HG02852 (cell line): ENCODE data around the gene POLR1E.
"Not testable (repeated sequence)": the region's sequence is repeated elsewhere in the genome, so short reads cannot be mapped to it uniquely, and the experiment has no call there.

Experiments used
- ATAC-seq: cut with Tn5 transposase; IDR thresholded peaks from one replicate; pipeline ENCODE4 v1.9.1; 2021; ENCODE audit warnings: mild to moderate bottlenecking, moderate library complexity; ENCODE audit not compliant: unreplicated experiment

The POLR1E gene

DNA sequence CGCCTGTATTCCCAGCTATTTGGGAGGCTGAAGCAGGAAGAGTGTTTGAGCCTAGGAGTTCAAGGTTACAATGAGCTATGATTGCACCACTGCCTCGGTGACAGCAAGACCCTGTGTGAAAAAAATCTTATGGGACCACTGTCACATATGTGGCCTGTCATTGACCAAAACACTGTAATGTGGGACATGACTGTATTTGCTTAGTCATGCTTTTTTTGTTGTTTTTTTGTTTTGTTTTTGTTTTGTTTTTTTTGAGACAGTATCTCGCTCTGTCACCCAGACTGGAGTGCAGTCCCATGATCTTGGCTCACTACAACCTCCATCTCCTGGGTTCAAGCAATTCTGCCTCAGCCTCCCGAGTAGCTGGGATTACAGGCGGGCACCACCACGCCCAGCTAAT lies 13.5 kb downstream of the POLR1E start:
- no peak for ATAC-seq

DNA sequence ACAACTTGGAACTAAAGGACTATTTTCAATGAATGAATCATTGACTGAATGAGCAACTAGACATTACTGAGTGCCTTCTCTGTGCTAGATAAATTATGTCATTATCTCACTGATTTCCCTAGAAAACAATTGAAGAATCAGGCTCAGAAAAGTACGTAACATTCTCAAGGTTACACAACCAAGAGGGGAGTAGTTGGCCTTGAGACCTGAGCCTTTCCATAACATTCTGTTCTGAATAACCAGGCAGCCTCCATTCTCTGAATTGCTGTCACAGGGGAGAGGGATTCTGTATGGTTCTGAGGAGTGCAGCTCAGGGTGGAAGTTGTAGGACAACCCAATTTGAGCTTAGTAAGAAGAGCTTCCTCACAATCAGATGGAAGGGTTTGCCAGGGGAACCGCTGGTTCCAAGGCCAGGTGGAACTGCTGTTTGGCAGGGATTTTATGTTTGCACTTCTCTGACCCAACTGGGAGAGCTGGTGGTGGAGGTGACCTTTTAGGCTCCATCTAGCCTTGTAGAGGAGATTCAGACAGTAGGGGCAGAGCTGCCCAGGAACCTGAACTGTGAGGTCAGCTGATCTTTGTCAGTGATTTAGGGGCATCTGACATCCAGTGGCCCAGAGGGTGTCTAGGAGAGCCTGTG lies 16.3 kb downstream of the POLR1E start:
- ATAC-seq = no peak

DNA sequence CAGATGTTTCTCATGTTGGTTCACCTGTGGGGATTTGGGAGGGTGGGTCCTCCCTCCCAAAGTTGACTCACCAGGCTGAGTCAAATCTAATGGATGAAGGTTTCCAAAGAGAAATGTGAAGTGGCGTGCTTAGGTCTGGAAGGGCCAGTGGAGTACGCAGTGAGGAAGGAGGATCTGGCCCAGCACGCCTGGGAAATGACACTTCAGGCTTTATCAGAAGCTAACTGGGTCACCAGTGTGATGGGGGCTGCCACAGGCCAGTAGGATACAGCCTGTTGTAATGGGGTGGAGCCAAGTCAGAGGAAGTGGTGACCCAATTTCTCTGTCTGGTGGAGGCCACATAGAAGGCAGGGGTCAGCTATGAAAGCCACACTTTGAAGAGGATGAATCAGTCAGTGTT lies 18.0 kb downstream of the POLR1E start:
- ATAC-seq = no peak

DNA sequence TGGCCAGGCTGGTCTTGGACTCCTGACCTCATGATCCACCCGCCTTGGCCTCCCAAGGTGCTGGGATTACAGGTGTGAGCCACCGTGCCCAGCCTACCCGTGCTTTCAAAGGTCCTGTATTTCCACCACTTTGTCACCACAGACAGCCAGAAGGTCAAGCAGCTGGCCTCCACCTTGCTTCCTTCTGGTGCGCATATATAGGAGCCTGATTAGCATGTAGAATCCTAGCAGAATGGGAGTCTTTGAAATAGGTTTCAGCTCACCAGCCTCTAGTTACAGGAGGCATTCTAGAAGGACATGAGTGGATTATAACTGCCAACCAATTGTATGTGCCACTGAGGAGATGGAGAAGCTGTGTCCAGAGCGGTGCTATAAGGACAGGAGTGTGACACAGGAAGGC lies 18.9 kb downstream of the POLR1E start:
- no peak for ATAC-seq

DNA sequence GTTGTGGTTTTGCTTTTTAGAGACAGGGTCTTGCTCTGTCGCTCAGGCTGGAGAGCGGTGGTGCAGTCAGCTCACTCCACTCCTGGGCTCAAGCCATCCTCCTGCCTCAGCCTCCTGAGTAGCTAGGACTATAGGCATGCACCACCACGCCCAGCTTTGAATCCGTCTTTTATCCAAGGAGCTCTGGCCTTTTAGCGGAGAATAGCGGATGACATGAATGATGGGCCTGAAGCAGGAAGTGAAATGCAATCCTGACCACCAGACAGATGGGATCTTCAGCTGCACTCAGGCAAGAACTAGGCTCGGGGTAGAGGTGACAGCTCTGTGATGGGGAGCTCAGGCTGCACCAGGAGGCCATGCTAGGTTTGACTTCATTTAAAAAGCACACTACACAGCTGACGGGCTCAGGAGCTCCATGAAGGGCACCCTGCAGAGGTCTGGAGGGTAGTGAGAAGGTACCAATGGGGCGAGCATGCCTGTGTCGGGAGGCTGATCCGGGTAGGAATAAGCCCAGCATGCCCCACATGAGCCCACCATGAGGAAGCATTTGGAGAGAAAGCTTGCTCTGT lies 21.9 kb downstream of the POLR1E start:
- no peak for ATAC-seq

DNA sequence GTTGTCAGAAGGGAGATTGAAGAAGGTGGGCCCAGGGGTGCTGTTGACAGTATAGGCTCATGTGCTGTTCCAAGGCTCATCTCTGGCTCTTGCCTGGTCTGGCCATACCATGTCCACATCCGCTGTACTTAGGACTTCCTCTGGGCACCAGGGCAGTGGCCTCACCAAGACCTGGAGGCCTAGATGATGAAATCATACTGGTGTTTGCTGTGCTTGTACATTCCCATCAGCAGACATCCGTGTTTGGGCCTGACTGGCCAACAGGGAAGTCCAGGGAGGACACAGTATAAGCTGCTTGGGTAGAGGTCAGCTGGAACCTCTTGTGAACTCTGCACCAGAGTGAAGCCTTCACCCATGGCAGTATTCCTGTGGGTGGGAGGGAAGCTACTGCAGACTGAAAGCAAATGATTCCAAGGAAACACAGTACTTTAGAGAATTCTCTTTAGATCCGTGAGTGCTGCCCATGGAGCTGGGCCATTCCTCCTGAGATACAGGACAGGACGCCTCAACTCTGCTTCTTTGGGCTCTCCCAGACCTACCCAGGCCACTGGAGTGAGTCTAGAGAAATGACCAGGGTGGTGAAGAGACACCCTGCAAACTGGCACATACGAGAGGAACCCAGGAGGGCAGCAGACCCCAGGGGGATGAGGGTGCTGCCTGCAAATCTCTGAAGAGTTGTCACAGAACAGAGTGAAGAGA lies 22.5 kb downstream of the POLR1E start:
- no peak for ATAC-seq

DNA sequence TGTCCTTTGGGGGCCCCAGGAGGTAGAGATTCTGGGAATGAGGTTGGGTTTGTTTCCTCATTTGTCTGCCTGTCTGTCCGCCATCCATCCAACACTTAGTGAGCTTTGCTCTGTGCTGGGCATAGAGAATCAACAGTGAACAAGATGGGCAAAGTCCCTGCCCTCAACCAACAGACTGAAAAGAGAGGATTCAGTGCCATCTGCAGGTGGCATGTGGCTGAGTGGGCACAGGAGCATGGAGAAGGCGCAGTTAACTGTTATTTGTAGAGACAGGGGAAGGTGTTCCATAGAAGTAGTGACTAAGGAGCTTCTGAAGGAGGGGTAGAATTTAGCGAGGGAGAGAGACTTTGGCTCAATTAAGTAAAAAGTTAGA lies 23.1 kb downstream of the POLR1E start:
- ATAC-seq = no peak

DNA sequence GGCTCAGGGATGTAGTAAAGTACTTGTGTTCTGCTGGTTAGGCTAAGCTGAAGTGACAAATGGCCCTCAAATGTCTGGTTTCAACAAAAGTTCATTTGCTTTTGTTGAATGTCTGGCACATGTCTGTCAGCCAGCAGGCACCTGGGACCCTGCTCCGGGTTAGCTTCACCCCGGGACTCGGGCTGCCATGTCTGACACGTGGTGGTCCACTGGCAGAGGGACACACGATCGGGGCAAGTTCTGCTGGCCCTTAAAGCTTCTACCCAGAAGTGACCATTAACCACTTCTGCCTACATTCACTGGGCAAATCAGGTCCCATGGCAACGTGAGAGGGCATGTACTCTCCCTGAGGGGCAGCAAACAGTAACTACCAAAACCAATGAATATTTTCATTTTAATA lies 23.8 kb downstream of the POLR1E start:
- ATAC-seq = no peak

DNA sequence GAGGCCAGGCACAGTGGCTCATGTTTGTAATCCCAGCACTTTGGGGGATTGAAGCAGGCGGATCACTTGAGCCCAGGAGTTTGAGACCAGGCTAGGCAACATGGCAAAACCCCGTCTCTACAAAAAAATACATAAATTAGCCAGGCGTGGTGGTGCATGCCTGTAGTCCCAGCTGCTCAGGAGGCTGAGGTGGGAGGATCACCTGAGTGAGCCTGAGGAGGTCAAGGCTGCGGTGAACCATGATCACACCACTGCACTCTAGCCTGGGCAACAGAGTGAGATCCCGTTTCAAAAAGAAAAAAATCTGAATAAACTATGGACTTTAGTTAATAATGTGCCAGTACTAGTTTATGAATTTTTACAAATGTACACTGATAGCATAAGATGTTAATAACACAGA lies 24.3 kb downstream of the POLR1E start:
- ATAC-seq = not testable (repeated sequence)

DNA sequence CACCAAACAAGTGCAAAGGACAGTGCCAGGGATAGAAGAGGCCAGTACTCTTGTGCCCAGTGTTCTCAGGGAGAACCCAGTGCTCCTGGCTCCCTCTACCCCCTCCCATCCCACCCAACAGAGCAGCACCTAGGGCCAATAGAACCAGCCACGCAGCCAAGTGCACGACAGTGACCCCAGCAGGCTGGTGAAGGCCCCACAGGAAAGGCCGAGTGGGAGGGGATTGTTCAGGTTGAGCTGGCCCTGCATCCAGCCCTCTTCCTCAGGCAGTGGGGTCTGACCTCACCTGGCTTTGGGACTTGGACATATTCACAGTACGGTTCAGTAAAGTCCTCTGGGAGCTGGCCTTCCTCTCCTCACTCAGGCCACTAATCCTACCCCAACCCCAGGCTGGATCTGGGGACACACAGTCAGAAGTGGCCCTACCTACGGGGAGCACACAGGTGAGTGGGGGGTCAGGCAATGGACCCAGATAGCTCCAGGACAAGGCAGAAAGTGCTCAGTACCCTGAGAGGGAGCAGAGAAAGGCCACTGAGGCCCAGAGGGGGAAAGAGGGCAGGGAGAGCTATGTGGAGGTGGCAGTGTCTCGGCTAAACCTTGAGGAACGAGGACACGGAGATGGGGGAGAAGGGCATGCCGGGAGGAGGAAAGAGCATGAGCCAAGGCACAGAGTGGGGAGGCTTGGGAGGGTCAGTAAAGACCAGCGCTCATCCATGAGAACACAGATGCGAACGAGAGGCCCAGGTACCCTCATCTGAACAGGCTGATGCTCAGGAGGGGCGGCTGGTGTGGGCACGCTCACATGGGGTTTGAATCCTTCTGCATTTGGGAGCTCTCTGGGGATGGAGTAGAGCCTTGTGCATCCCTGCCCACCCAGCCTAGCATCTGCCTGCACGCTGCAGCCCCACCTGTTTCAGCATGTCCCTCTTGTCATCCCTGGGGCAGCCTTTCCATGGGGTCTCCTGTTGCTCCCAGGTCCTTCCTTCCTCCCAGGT lies 25.6 kb downstream of the POLR1E start:
- no peak for ATAC-seq

DNA sequence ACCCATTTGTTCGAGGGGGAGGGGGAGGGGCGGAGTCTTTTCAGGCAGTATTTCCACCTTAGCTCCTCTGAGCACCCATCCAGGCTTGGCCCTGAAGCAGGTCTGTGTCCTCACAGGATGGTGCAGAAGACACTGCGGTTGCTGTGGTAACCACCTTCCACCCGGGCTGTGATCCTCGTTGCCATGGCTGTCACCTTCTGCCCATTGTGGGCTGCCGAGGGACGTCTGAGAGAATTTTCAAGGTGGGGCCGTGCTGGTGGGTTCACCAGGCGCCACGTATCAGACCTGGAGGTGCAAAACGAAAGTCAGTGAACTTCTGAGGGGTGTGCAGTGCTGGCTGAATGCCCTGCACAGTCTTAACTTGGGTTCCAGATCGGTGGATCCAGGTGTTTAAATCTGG lies 26.7 kb downstream of the POLR1E start:
- no peak for ATAC-seq

DNA sequence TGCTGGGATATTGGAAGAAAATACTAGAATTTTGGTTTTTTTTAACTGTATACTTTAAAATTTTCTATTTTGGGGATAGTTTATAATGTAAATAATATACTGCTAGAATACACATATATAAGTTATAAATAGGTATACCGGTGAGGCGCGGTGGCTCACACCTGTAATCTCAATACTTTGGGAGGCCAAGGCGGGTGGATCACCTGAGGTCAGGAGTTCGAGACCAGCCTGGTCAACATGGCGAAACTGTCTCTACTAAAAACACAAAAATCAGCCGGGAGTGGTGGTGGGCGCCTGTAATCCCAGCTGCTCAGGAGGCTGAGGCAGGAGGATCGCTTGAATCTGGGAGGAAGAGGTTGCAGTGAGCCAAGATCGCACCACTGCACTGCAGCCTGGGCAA lies 28.7 kb downstream of the POLR1E start:
- ATAC-seq = not testable (repeated sequence)

DNA sequence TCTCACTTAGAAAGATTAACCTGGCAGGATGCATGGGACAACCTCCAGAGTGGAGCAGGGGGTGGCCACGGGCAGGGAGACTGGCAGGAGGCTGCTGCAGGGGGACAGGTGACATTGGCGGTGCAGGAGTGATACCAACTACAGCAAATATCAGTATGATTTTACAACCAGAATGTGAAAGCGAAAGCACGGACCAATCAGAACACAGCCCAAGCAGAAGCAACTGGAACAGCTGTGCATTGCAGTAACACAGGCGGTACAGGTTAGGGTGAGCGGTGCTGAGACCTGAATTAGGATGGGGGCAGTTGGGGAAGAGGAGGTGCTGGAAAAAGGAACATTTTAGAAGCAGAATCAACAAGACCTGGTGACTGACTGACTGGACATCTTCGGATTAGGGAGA lies 29.3 kb downstream of the POLR1E start:
- ATAC-seq = no peak

DNA sequence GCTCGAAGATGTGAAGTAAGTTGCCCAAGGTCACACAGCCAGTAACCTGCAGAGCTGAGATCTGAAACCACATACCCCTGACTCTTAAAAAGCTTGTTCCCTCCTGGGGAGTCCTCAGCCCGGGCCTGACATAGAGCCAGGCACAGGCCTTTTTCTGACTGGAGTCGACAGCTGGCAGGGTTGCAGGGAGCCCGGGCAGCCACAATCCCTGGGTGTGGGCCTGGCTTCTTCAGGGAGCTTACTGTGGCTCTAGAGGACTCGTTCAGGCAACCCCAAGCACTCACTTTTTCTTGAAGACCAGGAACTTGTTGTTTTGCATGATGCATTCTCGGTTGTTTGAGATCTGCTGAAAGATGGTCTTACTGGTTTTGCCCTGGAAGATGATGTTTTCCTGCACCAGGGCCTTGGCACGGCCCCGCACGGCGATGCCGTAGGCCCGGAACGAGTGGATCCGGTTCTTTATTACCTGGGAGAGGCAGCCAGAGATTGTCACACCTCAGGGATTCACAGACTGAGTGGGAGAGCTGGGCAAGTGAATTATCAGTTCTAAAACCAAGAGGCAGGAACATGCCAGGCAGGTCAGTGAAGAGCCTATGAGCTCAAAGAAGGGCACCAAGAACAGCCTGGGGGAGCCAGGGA lies 30.0 kb downstream of the POLR1E start:
- no peak for ATAC-seq

DNA sequence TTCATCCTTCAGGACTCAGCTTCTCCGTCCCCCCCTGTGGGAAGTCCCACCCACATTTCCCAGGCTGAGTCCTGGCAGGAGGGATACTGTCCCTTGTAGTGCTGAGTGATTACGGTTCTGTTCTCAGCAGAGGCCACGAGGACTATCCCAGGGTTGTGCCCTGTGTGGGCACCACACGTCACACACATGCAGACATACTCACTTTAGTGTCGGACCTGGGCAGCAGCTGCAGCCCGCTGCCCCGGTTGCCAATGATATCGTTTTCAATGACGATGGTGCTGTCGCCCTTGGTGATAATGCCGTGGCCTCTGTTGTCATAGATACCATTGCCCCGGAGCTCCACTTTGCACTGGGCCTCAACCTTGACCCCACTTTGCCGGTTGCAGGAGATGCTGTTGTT lies 32.2 kb downstream of the POLR1E start:
- ATAC-seq = no peak

DNA sequence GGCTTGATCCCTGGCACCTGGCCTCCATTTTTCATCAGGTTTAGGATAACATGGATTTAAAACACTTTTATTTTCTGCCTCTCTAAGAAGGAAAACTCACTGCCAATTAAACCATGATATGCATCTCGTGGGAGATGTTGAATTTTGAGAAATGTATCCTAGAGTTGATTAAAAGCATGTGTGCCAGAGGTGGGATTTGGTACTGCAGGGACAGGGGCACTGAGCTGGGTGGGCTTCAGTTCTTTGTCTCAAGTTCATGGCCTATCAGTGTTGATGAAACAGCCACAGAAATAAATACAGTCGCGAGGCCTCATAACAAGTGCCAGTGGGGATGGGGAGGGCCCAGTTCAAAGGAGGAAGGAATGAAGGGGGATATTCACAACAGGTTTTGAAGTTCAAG lies 34.9 kb downstream of the POLR1E start:
- no peak for ATAC-seq

DNA sequence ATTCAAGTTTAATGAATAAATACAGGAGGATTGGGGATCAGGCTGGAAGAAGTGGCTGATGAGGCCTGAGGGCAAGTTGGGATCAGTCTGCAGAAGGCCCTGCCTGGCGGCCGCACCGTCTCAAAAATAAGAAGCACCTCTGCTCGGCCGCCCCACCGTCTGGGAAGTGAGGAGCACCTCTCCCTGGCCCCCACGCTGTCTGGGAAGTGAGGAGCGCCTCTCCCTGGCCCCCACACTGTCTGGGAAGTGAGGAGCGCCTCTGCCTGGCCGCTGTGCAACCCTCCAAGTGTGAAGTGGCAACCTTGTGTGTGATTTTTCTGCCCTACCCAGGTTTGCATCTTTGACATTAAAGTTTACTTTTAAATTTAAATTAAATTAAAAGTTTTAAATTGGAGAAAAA lies 35.4 kb downstream of the POLR1E start:
- ATAC-seq = no peak

DNA sequence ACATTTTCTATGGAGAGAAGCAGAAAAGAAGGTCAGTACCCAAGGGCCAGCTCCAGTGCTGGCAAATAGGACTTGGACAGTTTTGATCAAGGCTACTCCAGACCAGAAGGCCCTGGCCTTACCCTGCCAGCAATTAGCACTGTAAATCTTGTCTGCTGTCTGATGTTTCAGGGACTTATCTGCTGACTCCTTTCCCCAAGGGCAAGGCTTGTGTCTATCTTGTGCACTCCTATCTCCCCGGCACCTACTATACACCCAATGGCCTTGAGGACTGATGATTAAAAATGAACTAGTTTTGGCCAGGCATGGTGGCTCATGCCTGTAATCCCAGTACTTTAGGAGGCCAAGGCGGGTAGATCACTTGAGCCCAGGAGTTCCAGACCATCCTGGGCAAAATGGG lies 37.2 kb downstream of the POLR1E start:
- no peak for ATAC-seq

DNA sequence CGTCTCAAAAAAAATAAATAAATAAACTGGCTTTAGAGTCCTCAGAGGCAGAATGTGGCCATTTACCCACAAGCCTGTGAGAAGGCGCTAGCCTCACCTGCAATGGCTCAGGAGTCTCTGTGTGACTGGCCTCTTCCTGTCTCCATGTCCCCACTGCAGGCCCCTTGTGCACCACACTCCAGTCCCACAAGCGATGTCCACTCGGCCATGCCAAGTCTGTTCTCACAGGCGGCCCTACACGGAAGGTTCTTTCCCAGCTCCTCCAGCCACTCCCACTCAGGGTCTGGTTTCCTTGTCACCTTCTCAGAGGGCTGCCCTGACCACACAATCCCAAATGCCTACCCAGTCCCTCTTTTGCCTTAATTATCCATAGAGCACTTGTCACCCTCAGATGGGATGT lies 38.2 kb downstream of the POLR1E start:
- ATAC-seq = no peak

DNA sequence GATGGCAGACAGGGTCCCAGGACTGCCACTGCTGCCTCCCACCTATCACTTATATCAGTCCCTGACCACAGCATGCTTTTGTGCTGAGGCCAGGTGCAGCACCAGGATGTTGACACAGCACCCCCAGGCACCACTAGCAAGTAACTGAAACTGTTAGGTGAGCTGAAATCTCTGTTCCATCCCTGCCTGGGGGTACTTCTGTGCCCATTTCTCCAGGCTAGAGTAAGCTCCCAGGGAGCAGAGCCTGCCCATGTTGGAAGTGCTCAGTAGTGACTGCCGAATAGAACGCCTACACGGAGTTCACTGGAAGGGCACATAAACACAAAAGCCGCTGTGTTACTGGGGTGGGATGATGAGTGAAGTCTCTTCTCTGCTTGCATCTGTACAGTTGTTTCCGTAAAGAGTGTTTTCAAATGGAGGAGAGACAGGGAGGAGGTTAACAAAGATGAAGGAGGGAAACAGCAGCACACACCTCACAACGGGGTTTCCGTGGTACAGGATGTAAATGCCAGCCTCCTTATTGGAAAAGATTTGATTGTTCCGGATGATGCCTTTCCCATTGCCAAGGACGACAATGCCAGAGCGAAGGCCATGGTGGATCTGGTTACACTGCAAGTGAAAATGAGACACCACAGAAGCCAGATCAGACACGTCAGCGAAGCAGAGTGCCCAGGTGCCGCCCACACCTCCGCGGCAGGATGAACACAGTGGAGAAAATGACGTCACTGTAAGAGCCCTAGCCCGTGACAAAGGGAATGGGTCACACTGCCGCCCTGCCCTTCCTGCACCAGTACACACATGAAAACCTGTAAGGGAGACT lies 43.1 kb downstream of the POLR1E start:
- ATAC-seq = peak; percentile 72
